ENCODE data around the gene SOX6. TPM values are rescaled to one million over a fixed set of nuclear protein-coding genes. Genes with fewer than 3 reads are reported as not detected.

The SOX6 gene
- total RNA-seq, 4 donors from 2014 or later = 0.29 to 20.5 (median 8.2) TPM

- Histone ChIP-seq H3K27me3 (no peaks in the 10 kb centered on the region), H3K4me1 (no peaks in the 10 kb centered on the region), H3K4me3 (no peak overlapping the region), H3K36me3 (no peaks in the 10 kb centered on the region), H3K27ac (no peak overlapping the region), H3K9me3 (no peaks in the 10 kb centered on the region)
- TF ChIP-seq, protein P1, sequence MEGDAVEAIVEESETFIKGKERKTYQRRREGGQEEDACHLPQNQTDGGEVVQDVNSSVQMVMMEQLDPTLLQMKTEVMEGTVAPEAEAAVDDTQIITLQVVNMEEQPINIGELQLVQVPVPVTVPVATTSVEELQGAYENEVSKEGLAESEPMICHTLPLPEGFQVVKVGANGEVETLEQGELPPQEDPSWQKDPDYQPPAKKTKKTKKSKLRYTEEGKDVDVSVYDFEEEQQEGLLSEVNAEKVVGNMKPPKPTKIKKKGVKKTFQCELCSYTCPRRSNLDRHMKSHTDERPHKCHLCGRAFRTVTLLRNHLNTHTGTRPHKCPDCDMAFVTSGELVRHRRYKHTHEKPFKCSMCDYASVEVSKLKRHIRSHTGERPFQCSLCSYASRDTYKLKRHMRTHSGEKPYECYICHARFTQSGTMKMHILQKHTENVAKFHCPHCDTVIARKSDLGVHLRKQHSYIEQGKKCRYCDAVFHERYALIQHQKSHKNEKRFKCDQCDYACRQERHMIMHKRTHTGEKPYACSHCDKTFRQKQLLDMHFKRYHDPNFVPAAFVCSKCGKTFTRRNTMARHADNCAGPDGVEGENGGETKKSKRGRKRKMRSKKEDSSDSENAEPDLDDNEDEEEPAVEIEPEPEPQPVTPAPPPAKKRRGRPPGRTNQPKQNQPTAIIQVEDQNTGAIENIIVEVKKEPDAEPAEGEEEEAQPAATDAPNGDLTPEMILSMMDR (IDR thresholded peaks at IDR 0.05) = no peak
- no peak for TF ChIP-seq POLR2A (IDR thresholded peaks at IDR 0.05)
- no peak for DNase-seq
- intact Hi-C loops (cut with DNase I; ENCODE audit: low total_unique reads) = no loop called here
Measured at GRCh38 chr11:16317712-16318111, 38.6 kb downstream of the SOX6 start.

GRCh38 chr11:16313846-16314245, 42.5 kb downstream of the SOX6 start:
- no peaks in the 10 kb centered on the region for H3K27me3 ChIP-seq
- TF ChIP-seq, protein P1 (IDR thresholded peaks at IDR 0.05) = no peak

DNA sequence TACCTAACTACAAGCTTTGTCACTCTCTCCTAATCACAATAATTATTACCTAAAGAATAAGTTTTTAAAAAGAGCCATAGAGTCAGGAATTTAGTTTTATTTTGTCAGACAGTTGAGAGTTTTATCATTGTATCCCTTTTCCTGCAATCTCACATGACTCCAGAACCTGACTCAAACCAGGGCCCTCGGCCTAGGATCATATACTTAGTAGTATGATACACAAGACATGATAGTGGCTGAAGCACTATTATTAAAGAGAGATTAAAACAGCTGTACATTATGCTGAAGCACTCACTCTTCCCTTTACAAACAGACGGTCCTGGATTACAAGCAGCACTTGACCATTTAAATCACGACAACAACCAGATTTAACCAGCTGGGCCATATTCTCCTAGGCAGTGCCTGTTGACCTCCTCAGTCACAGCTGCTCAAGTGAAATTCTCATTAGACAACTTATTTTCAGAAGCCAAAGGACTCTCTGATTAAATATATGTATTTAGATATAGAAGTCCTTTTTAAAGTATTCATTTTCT, 44.0 kb downstream of the SOX6 start:
- Histone ChIP-seq H3K4me1 (no peaks in the 10 kb centered on the region), H3K36me3 (no peaks in the 10 kb centered on the region), H3K4me3 (no peak overlapping the region), H3K27me3 (no peaks in the 10 kb centered on the region), H3K9me3 (no peaks in the 10 kb centered on the region), H3K27ac (no peak overlapping the region)
- intact Hi-C loops (cut with DNase I; ENCODE audit: low total_unique reads) = no loop called here
- no peak for DNase-seq
- TF ChIP-seq, protein P1 (IDR thresholded peaks at IDR 0.05) = no peak
- TF ChIP-seq POLR2A (IDR thresholded peaks at IDR 0.05) = no peak

More at GRCh38 chr11:16313846-16314245, 42.5 kb downstream of the SOX6 start:
- intact Hi-C loops (cut with DNase I; ENCODE audit: low total_unique reads) = no loop called here
- no peaks in the 10 kb centered on the region for H3K4me1 ChIP-seq
- DNase-seq = no peak
- no peaks in the 10 kb centered on the region for H3K9me3 ChIP-seq
- no peak overlapping the region for H3K27ac ChIP-seq
- no peaks in the 10 kb centered on the region for H3K36me3 ChIP-seq
- no peak overlapping the region for H3K4me3 ChIP-seq

DNA sequence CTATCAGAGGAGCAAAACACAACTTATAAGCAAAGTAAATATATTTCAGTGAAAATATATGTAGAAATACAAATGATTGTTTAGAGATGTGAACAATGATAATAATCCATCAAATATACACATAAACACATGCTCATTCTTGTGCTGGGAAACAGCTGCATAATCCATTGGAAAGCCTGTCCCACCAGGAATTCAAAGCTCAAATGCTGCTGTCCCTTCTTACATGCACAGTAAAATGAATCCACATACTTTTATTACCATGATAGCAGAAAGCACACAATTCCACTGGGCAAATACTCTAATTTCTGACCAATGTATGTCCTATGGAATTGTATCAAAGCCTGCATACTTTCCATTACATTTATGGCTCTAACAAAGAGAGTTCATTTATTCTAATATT, 44.5 kb downstream of the SOX6 start:
- TF ChIP-seq POLR2A (IDR thresholded peaks at IDR 0.05) = no peak
- TF ChIP-seq, protein P1 (IDR thresholded peaks at IDR 0.05) = no peak
- no peak for DNase-seq
- Histone ChIP-seq H3K27ac (no peak overlapping the region), H3K36me3 (no peaks in the 10 kb centered on the region), H3K9me3 (no peaks in the 10 kb centered on the region), H3K27me3 (no peaks in the 10 kb centered on the region), H3K4me3 (no peak overlapping the region), H3K4me1 (no peaks in the 10 kb centered on the region)
- intact Hi-C loops (cut with DNase I; ENCODE audit: low total_unique reads) = no loop called here

DNA sequence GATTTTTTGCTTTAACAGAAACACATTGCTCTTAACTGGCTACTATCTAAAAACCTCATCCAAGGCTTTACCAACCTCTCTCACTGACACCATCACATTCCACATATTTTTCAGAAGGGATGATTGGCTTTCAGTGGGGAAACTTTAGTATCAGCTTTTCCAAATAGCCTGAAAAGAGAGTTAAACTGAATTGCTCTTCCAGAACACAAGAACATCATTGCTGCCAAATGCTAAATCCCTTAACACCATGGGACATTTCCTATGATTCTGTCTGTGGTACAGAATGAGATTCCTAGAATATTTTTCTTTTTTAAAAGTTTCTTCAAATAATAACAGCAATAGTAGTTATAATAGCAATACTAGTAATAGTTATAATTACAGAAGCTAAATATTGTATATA, 45.4 kb downstream of the SOX6 start:
- intact Hi-C loops (cut with DNase I; ENCODE audit: low total_unique reads) = no loop called here
- H3K4me1 ChIP-seq = no peaks in the 10 kb centered on the region
- H3K27me3 ChIP-seq = no peaks in the 10 kb centered on the region
- H3K27ac ChIP-seq = no peak overlapping the region
- no peak overlapping the region for H3K4me3 ChIP-seq
- TF ChIP-seq, protein P1 (IDR thresholded peaks at IDR 0.05) = no peak
- no peak for TF ChIP-seq POLR2A (IDR thresholded peaks at IDR 0.05)
- H3K9me3 ChIP-seq = no peaks in the 10 kb centered on the region
- no peaks in the 10 kb centered on the region for H3K36me3 ChIP-seq
- no peak for DNase-seq

All from uterus (tissue), 4 donors.